ENCODE measurements around the gene HDGFL1. TPM values are rescaled to one million over a fixed set of nuclear protein-coding genes. Genes with fewer than 3 reads are reported as not detected.
A peak's percentile ranks its signal among the peaks of the same experiment; 100 is the strongest.

Gene HDGFL1
- total RNA-seq, 1 donor from 2014 or later, result not detected

- no peaks in the 10 kb centered on the region for H4K20me1 ChIP-seq (ENCODE audit: low read depth)
- Mint-ChIP-seq H3K9me3 (peaks cover 14% of the 10 kb centered on the region), H3K4me1 (peaks cover 7% of the 10 kb centered on the region), H3K27ac (no peak overlapping the region), H3K4me3 (no peak overlapping the region), H3K27me3 (ENCODE audit: insufficient read depth, low read depth) (no peaks in the 10 kb centered on the region), H3K36me3 (peaks cover 3% of the 10 kb centered on the region)
- no peaks in the 10 kb centered on the region for H3K79me2 ChIP-seq (ENCODE audit: low read depth)
- no peaks in the 10 kb centered on the region for H3K27me3 ChIP-seq
- no peak overlapping the region for H3K9ac ChIP-seq
- H2AFZ ChIP-seq (replicated peaks), result peak overlapping the region; percentile 83
- H3K4me1 ChIP-seq, result no peaks in the 10 kb centered on the region
- DNase-seq (ENCODE audit: low spot score), result no peak
- H3K4me3 ChIP-seq, result no peak overlapping the region
- no peaks in the 10 kb centered on the region for H3K36me3 ChIP-seq
- H3K27ac ChIP-seq, result no peak overlapping the region
- no peak for TF ChIP-seq EZH2phosphoT487 (IDR thresholded peaks at IDR 0.05)
- TF ChIP-seq CTCF (IDR thresholded peaks at IDR 0.05), result no peak
- no peak for TF ChIP-seq EZH2 (IDR thresholded peaks at IDR 0.05)
- H3F3A ChIP-seq (ENCODE audit: low read depth), result no peaks in the 10 kb centered on the region
- H3K9me3 ChIP-seq (ENCODE audit: low read depth), result no peaks in the 10 kb centered on the region
- H3K4me2 ChIP-seq, result no peak overlapping the region
Measured at GRCh38 chr6:22598339-22598738, 29.0 kb downstream of the HDGFL1 start.

- no peak overlapping the region for H2AFZ ChIP-seq (replicated peaks)
- Mint-ChIP-seq H3K4me3 (no peak overlapping the region), H3K36me3 (peaks cover 3% of the 10 kb centered on the region), H3K27ac (no peak overlapping the region), H3K4me1 (peaks cover 7% of the 10 kb centered on the region), H3K27me3 (ENCODE audit: insufficient read depth, low read depth) (no peaks in the 10 kb centered on the region), H3K9me3 (peaks cover 14% of the 10 kb centered on the region)
- H3K9ac ChIP-seq, result no peak overlapping the region
- H3K79me2 ChIP-seq (ENCODE audit: low read depth), result no peaks in the 10 kb centered on the region
- H4K20me1 ChIP-seq (ENCODE audit: low read depth), result no peaks in the 10 kb centered on the region
- no peaks in the 10 kb centered on the region for H3K27me3 ChIP-seq
- no peaks in the 10 kb centered on the region for H3K4me1 ChIP-seq
- H3K9me3 ChIP-seq (ENCODE audit: low read depth), result no peaks in the 10 kb centered on the region
- no peak overlapping the region for H3K27ac ChIP-seq
- H3K4me2 ChIP-seq, result no peak overlapping the region
- TF ChIP-seq EZH2phosphoT487 (IDR thresholded peaks at IDR 0.05), result no peak
- no peak for TF ChIP-seq CTCF (IDR thresholded peaks at IDR 0.05)
- TF ChIP-seq EZH2 (IDR thresholded peaks at IDR 0.05), result no peak
- no peak overlapping the region for H3K4me3 ChIP-seq
- DNase-seq (ENCODE audit: low spot score), result no peak
- no peaks in the 10 kb centered on the region for H3F3A ChIP-seq (ENCODE audit: low read depth)
- no peaks in the 10 kb centered on the region for H3K36me3 ChIP-seq
Measured at GRCh38 chr6:22600059-22600458, 30.7 kb downstream of the HDGFL1 start.

- H3K27me3 Mint-ChIP-seq (ENCODE audit: insufficient read depth, low read depth), result no peaks in the 10 kb centered on the region
- H3F3A ChIP-seq (ENCODE audit: low read depth), result no peaks in the 10 kb centered on the region
- no peaks in the 10 kb centered on the region for H3K9me3 ChIP-seq (ENCODE audit: low read depth)
- H3K4me2 ChIP-seq, result no peak overlapping the region
- H3K4me3 Mint-ChIP-seq, result no peak overlapping the region
- no peaks in the 10 kb centered on the region for H4K20me1 ChIP-seq (ENCODE audit: low read depth)
- H3K4me3 ChIP-seq, result no peak overlapping the region
- H3K27ac Mint-ChIP-seq, result no peak overlapping the region
- no peaks in the 10 kb centered on the region for H3K36me3 ChIP-seq
- no peak overlapping the region for H2AFZ ChIP-seq (replicated peaks)
- peaks cover 14% of the 10 kb centered on the region for H3K4me1 Mint-ChIP-seq
- peaks cover 14% of the 10 kb centered on the region for H3K9me3 Mint-ChIP-seq
- no peak overlapping the region for H3K27ac ChIP-seq
- no peak for DNase-seq (ENCODE audit: low spot score)
- no peaks in the 10 kb centered on the region for H3K27me3 ChIP-seq
- TF ChIP-seq CTCF (IDR thresholded peaks at IDR 0.05) (no peak), EZH2 (IDR thresholded peaks at IDR 0.05) (no peak), EZH2phosphoT487 (IDR thresholded peaks at IDR 0.05) (no peak)
- no peak overlapping the region for H3K9ac ChIP-seq
- peaks cover 3% of the 10 kb centered on the region for H3K36me3 Mint-ChIP-seq
- H3K4me1 ChIP-seq, result no peaks in the 10 kb centered on the region
- H3K79me2 ChIP-seq (ENCODE audit: low read depth), result no peaks in the 10 kb centered on the region
Measured at GRCh38 chr6:22601984-22602383, 32.6 kb downstream of the HDGFL1 start.

All from neural progenitor cell (in vitro differentiated cells).